ENCODE results near the gene IGSF9. TPM values are rescaled to one million over a fixed set of nuclear protein-coding genes. Genes with fewer than 3 reads are reported as not detected.

IGSF9 gene
- total RNA-seq, 2 experiments from 2014 or later, result not detected

DNA sequence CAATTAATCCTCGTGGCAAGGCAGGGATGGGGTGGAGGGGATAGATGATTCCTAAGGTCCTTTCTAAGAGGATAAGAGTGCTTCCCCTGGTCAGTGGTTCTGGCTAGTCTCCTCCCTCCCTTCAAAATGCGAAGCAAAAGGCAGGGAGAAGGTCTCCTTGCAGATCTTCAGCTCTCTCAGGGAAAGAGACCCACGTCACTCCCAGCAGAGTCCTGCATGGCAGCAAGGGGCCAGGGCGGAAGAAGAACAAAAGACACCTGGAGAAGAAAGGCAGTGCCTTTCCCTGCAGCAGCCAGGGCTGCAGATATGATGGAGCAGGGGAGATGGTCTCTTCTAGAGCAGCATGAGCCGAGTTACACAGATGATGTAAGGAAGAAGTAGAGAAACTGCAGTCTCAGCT, 38.3 kb upstream of the IGSF9 start:
- no peak for DNase-seq
- CTCF ChIA-PET, result interaction anchor here (4.4 kb wide), 1 partner anchor 24 kb away, joined by 18 read pairs; no protein-coding TSS in a partner anchor
- H3K4me3 Mint-ChIP-seq, result no peak overlapping the region
- H3K36me3 Mint-ChIP-seq (ENCODE audit: low read depth), result no peaks in the 10 kb centered on the region
- intact Hi-C loops (cut with micrococcal nuclease), result no loop called here
- H3K27ac Mint-ChIP-seq, result no peak overlapping the region
- no peaks in the 10 kb centered on the region for H3K27me3 Mint-ChIP-seq (ENCODE audit: low read depth)
- no peaks in the 10 kb centered on the region for H3K4me1 Mint-ChIP-seq (ENCODE audit: low read depth)
- no peaks in the 10 kb centered on the region for H3K9me3 Mint-ChIP-seq

DNA sequence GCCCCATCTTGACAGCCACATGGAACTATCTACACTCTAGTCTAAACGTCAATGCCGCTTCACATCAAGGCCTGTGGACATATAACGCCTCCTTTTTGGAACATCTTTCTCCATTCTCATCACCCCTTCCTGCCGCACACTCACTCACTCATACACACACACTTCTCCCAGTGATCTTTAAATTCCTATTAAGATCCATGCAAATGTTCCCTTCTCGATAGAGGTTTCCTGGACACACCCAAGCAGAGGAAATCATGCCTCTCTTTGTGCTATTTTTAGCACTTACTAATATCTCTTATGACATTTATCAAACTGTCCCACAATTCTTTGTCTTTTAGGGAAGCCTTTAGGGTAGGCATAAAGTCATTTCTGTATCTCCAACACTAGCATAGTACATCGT, 36.9 kb upstream of the IGSF9 start:
- no peaks in the 10 kb centered on the region for H3K27me3 Mint-ChIP-seq (ENCODE audit: low read depth)

DNA sequence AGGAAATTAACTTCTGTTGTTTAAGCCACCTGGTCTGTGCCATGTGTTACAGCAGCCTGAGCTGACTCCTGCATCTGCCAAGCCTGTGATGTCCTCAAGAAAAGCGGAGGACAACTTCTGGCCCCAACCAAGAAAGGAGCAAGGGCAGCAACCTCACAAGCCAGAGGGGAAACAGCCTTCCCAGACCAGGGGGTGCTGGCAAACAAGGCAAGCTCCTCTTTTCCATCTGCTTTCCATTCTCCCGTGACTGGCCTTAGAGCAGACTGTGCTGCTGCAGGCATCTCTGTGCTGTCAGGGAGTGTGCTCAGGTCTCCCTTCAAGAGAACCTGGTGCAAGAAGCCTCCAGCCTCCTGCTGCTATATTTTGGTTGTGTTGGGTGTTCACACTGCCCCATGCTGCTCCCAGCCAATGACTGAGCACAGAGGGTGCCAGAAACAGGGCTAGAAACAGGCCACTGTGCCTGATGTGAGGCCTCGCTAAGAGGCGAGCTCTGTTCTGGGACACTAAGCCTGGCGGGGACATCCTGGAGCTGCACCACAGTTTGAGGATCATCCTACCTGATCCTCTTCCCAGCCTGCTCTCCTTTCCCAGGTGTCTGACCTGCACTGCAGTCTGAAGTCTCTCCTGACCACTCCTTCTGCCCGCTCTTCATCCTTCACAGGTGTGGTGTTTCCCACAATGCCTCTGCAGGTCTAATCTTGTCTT, 36.1 kb upstream of the IGSF9 start:
- DNase-seq, result no peak
- H3K27ac Mint-ChIP-seq, result no peak overlapping the region
- H3K36me3 Mint-ChIP-seq (ENCODE audit: low read depth), result no peaks in the 10 kb centered on the region
- H3K4me1 Mint-ChIP-seq (ENCODE audit: low read depth), result no peaks in the 10 kb centered on the region
- no peaks in the 10 kb centered on the region for H3K9me3 Mint-ChIP-seq
- no peak overlapping the region for H3K4me3 Mint-ChIP-seq
- intact Hi-C loops (cut with micrococcal nuclease), result no loop called here
- CTCF ChIA-PET, result interaction anchor here (4.4 kb wide), 1 partner anchor 26 kb away, joined by 18 read pairs; no protein-coding TSS in a partner anchor
- H3K27me3 Mint-ChIP-seq (ENCODE audit: low read depth), result no peaks in the 10 kb centered on the region

More for the DNA sequence above, 36.9 kb upstream of the IGSF9 start:
- Mint-ChIP-seq H3K4me3 (no peak overlapping the region), H3K9me3 (no peaks in the 10 kb centered on the region), H3K36me3 (ENCODE audit: low read depth) (no peaks in the 10 kb centered on the region), H3K4me1 (ENCODE audit: low read depth) (no peaks in the 10 kb centered on the region), H3K27ac (no peak overlapping the region)
- CTCF ChIA-PET, result interaction anchor here (4.4 kb wide), 1 partner anchor 25 kb away, joined by 18 read pairs; no protein-coding TSS in a partner anchor
- no peak for DNase-seq
- intact Hi-C loops (cut with micrococcal nuclease), result no loop called here

DNA sequence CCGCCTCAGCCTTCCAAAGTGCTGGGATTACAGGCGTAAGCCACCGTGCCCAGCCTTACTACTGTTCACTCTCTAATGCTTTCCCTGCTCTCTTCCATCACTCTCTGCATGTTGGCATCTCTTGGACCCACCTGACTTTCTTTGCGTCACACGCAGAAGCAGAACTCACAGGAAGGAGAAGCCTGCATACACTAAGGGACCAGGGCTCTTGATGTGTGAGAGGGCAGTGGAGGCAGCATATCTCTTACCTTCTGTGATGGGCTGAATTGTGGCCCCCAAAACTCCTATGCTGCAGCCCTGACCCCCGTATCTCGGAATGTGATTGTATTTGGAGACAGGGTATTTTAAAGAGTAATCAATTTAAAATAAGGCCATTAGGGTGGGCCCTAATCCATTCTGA, 35.4 kb upstream of the IGSF9 start:
- H3K4me1 Mint-ChIP-seq (ENCODE audit: low read depth), result no peaks in the 10 kb centered on the region
- H3K4me3 Mint-ChIP-seq, result no peak overlapping the region
- no peak overlapping the region for H3K27ac Mint-ChIP-seq
- CTCF ChIA-PET, result interaction anchor here (0.6 kb wide), 1 partner anchor 23 kb away, joined by 3 read pairs; no protein-coding TSS in a partner anchor
- DNase-seq, result no peak
- H3K27me3 Mint-ChIP-seq (ENCODE audit: low read depth), result no peaks in the 10 kb centered on the region
- intact Hi-C loops (cut with micrococcal nuclease), result no loop called here
- H3K36me3 Mint-ChIP-seq (ENCODE audit: low read depth), result no peaks in the 10 kb centered on the region
- no peaks in the 10 kb centered on the region for H3K9me3 Mint-ChIP-seq

DNA sequence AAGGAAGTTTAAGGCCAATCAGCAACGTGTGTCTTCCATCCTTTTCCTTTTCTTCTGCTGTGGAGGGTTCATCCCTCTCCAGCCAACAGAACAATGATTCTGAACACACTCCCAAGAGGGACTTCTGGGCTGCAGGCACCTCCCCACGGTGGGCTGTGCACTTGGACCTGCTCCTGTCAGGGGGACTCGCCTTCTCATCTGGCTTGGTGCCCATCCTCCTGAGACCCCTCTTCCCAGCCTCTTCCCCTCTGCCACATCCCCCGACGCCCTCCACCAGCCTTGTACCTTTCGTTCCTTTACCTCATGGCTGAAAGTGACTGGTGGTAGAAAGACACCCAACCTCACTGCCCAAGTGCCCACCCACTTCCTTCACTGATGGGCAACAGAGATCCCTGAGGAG, 34.7 kb upstream of the IGSF9 start:
- Mint-ChIP-seq H3K4me1 (ENCODE audit: low read depth) (no peaks in the 10 kb centered on the region), H3K4me3 (no peak overlapping the region), H3K27ac (no peak overlapping the region), H3K36me3 (ENCODE audit: low read depth) (no peaks in the 10 kb centered on the region), H3K9me3 (no peaks in the 10 kb centered on the region), H3K27me3 (ENCODE audit: low read depth) (no peaks in the 10 kb centered on the region)
- CTCF ChIA-PET, result interaction anchor here (0.6 kb wide), 1 partner anchor 22 kb away, joined by 3 read pairs; no protein-coding TSS in a partner anchor
- DNase-seq, result no peak
- intact Hi-C loops (cut with micrococcal nuclease), result no loop called here

DNA sequence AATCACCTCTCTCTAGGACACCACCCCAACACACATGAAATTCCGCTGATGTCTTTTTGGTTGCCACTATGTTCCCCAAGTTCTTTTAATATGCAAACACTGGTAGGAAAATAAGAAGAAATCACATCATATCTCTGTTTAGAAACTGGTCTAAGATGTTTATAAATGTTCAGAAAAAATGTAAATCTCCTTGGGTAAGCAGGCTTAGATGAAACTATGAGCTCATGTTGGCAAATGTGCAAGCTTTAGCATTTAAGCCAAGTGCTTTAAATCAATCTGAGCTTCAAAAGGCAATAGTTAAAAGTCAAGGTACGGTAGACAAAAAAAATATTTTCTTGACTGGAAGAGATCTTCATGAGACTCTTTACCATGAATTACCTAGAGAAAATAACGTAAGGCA, 33.8 kb upstream of the IGSF9 start:
- H3K27me3 Mint-ChIP-seq (ENCODE audit: low read depth), result no peaks in the 10 kb centered on the region
- H3K27ac Mint-ChIP-seq, result no peak overlapping the region
- no peaks in the 10 kb centered on the region for H3K9me3 Mint-ChIP-seq
- intact Hi-C loops (cut with micrococcal nuclease), result no loop called here
- no peaks in the 10 kb centered on the region for H3K36me3 Mint-ChIP-seq (ENCODE audit: low read depth)
- CTCF ChIA-PET, result interaction anchor here (0.6 to 1.0 kb wide), 2 partner anchors 86 to 856 kb away, joined by 3 to 4 read pairs; no protein-coding TSS in a partner anchor
- no peak for DNase-seq
- no peak overlapping the region for H3K4me3 Mint-ChIP-seq
- H3K4me1 Mint-ChIP-seq (ENCODE audit: low read depth), result no peaks in the 10 kb centered on the region

DNA sequence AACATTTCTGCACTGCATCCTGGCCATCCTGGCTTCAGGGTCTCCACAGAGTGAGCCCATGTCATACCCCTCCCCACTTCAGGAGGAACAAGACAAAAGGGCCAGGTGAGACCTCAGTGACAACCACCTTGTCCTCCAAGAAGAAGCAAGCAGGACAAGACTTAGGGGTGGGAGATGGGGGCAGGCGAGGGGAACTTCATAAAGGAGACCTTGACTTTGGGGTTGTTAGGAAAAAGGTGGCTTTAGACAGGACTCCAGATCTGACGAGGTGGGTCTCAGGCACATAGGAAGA, 32.6 kb upstream of the IGSF9 start:
- Mint-ChIP-seq H3K27me3 (ENCODE audit: low read depth) (no peaks in the 10 kb centered on the region), H3K4me1 (ENCODE audit: low read depth) (no peaks in the 10 kb centered on the region), H3K4me3 (no peak overlapping the region), H3K9me3 (no peaks in the 10 kb centered on the region), H3K27ac (no peak overlapping the region), H3K36me3 (ENCODE audit: low read depth) (no peaks in the 10 kb centered on the region)
- CTCF ChIA-PET, result interaction anchor here (0.5 to 1.1 kb wide), 2 partner anchors 92 to 1531 kb away, joined by 3 to 6 read pairs; partner anchors contain the start of gene KCNJ10
- intact Hi-C loops (cut with micrococcal nuclease), result no loop called here
- DNase-seq, result no peak

DNA sequence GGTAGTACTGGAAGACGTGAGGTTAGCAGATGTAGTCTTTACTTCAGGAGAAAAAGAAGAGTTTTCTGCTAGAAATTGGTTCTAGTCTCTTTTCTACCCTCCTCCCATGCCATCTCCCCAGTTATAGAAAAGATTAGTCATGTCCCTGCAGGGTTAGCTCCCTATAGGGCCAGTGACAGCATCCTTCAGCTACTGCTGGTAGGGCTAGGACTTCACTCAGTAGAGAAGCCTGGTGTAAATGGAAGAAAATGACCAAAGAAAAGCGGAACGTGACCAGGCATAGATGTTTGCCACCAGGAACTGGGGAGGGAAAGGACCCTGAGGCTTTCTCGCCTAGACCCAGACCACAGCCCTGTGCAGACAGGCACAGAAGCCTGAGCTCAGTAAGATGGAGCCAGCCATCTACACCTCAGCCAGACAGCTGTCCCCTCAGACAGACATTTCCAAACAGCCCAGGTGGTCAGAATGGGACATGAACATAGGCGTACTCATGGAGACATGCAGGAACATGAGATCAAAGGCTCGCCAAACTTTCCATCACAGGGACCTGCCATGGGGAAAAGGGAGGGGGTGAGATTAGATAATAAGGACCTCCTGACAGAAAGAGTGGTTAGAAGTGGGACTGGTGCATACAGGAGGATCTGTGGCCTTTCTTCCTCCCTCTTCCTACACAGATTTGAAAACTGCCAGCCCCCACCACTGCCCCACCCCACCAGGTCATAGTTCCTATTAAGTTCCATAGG, 32.1 kb upstream of the IGSF9 start:
- Mint-ChIP-seq H3K9me3 (no peaks in the 10 kb centered on the region), H3K27me3 (ENCODE audit: low read depth) (no peaks in the 10 kb centered on the region), H3K4me1 (ENCODE audit: low read depth) (no peaks in the 10 kb centered on the region), H3K4me3 (no peak overlapping the region), H3K27ac (no peak overlapping the region), H3K36me3 (ENCODE audit: low read depth) (no peaks in the 10 kb centered on the region)
- CTCF ChIA-PET, result interaction anchor here (0.5 to 1.5 kb wide), 6 partner anchors 30 to 1531 kb away, joined by 3 to 6 read pairs (median 3); partner anchors contain the start of genes DUSP23 and KCNJ10
- intact Hi-C loops (cut with micrococcal nuclease), result no loop called here
- DNase-seq, result no peak

DNA sequence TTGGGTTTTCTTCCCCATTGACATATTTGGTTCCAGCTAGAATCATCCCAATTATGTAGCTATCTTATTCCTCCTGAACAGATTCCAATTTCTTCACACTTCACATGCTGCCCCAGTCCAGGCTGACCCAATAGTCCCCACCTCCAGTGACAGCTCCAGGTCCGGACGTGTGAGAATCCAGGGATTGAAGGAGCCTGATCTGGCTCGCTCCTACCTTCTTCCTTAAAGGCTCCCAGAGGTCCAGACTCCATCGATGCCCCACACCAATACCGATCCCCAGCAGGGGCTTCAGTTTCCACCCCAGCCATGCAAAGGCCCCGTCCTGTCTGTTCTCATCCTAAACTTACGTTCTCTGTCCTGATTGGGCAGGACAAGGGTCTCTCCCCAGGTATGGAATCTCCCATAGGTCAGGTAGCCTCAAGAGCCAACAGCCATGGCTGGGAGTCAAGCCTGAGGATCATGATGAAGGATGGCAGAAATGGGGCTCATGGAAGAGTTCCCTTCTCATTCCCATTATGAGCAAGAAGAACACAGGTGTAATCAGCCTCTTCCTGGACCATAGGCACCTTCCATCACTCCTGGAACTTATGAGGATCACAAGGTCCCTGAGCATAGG, 29.0 kb upstream of the IGSF9 start:
- intact Hi-C loops (cut with micrococcal nuclease), result no loop called here
- H3K9me3 Mint-ChIP-seq, result no peaks in the 10 kb centered on the region
- no peaks in the 10 kb centered on the region for H3K27me3 Mint-ChIP-seq (ENCODE audit: low read depth)
- no peak overlapping the region for H3K27ac Mint-ChIP-seq
- CTCF ChIA-PET, result no interaction called here
- H3K4me3 Mint-ChIP-seq, result no peak overlapping the region
- no peak for DNase-seq
- no peaks in the 10 kb centered on the region for H3K4me1 Mint-ChIP-seq (ENCODE audit: low read depth)
- H3K36me3 Mint-ChIP-seq (ENCODE audit: low read depth), result no peaks in the 10 kb centered on the region

DNA sequence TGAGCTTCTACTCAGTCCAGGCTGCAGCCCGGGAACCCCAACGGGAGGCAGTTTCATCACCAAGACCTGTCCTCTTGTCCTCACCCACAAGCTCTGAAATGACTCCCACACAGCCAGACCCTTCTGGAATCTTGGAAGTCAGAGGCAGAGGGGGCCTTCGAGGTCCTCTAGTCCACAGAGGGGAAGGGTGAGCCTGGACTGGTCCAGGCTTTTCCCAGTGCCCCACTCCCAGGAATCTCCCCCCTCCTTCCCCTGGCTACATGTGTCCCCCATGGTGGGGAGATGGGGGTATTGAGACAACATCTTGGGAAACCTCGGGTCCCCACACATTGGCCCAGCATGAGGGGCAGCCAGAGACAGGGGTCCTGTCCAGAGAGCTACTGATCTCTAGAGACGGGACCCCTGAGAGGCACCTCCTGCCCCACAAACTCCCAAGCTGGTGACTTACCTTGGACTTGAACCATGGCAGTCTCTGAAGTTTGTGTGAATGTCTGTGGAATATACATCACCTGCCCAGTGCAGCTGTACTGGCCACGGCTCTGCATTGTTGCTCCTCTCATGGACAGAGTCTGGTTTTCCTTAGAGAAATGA, 28.0 kb upstream of the IGSF9 start:
- Mint-ChIP-seq H3K36me3 (ENCODE audit: low read depth) (no peaks in the 10 kb centered on the region), H3K4me1 (ENCODE audit: low read depth) (no peaks in the 10 kb centered on the region), H3K4me3 (no peak overlapping the region), H3K27ac (no peak overlapping the region), H3K27me3 (ENCODE audit: low read depth) (peaks cover 4% of the 10 kb centered on the region), H3K9me3 (no peaks in the 10 kb centered on the region)
- CTCF ChIA-PET, result interaction anchor here (1.1 kb wide), 1 partner anchor 32 kb away, joined by 4 read pairs; no protein-coding TSS in a partner anchor
- intact Hi-C loops (cut with micrococcal nuclease), result no loop called here
- DNase-seq, result no peak

DNA sequence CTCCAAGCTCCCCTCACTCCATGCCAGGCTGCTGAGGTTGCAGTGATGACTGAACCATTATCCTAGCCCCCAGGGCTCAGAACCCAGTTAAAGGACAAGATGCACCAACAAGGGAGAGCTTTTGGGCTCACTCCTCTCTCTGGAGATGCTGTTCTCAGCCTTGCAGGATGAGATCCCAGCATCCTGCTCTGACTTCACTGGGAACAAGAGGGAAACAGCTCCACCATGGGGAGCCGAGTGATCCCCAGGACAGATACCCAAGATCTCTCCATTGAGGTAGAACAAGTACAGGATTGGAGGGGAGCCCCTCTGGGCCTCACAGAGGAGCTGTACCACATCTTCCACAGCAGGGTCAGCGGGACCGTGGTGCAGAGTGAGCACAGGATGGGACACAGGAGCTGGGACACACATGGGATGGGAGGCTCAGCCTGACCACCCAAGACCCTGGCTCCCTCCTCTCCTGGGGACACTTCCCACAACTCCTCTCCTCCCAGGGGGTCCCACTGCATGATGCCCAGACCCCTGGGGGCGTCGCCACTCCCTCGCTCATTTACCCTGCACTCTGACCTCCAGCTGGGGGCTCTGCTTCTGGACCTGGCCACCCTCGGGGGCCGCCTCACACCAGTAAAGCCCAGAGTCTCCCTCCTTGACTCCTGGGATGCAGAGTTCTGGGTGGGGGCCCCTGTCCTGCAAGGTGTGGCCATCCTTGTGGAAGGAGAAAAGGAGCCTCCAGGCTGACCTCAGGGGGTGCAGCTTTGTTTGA, 27.2 kb upstream of the IGSF9 start:
- Mint-ChIP-seq H3K4me1 (ENCODE audit: low read depth) (no peaks in the 10 kb centered on the region), H3K27ac (no peak overlapping the region), H3K9me3 (no peaks in the 10 kb centered on the region), H3K27me3 (ENCODE audit: low read depth) (peaks cover 9% of the 10 kb centered on the region), H3K36me3 (ENCODE audit: low read depth) (no peaks in the 10 kb centered on the region), H3K4me3 (no peak overlapping the region)
- DNase-seq, result no peak
- CTCF ChIA-PET, result interaction anchor here (1.1 to 1.5 kb wide), 3 partner anchors 17 to 35 kb away, joined by 3 to 7 read pairs (median 4); no protein-coding TSS in a partner anchor
- intact Hi-C loops (cut with micrococcal nuclease), result no loop called here

DNA sequence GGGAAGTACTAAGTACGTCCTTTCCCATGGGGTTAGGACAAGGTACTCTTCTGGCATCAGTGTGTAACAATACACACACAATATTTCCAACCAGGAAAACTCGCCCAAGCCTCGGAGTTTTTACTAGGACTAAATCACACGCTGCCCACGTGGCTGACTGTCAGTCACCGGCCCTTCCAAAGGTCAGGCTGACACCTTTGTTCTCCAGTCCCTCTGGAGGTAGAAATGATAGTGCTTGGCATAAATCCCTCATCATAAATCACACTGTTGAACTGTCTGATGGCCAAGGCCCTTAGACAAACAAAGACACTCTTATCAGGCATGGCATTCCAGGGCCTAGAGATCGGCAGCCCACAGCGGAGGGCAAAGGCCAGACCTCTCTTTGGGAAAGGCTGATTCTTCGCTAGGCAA, 25.5 kb upstream of the IGSF9 start:
- Mint-ChIP-seq H3K4me3 (no peak overlapping the region), H3K27me3 (ENCODE audit: low read depth) (peaks cover 13% of the 10 kb centered on the region), H3K9me3 (no peaks in the 10 kb centered on the region), H3K27ac (no peak overlapping the region), H3K36me3 (ENCODE audit: low read depth) (no peaks in the 10 kb centered on the region), H3K4me1 (ENCODE audit: low read depth) (no peaks in the 10 kb centered on the region)
- DNase-seq, result no peak
- CTCF ChIA-PET, result no interaction called here
- intact Hi-C loops (cut with micrococcal nuclease), result no loop called here

Data from activated naive CD4-positive, alpha-beta T cell treated with anti-CD3 and anti-CD28 coated beads for 36 hours (primary cell).